GM19324 (cell line): ENCODE data around the gene SFN.

ENCODE experiments used
- ATAC-seq: cut with Tn5 transposase; IDR thresholded peaks from one replicate; pipeline ENCODE4 v1.9.1; 2021; ENCODE audit warnings: mild to moderate bottlenecking, moderate library complexity; ENCODE audit not compliant: unreplicated experiment, low FRiP score

The SFN gene

DNA sequence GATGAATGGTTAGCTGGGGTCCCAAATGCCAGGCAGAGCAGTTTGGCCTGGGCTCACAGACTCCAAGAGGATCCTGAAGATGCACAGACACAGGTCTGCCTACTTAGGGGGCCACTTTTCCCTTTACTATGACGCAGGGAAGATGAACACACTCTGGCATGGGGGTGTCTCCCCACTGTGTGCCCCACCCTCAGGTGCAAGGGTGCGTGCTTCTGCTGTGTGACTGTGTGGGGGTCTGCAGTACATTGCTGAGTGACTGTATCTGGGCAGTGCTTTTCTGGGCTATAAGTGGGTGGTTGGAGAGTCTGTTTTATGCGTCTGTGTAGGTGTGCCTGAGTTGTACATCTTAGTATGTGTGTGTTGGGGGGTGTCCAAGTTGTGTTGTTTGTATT, 47.0 kb downstream of the SFN start:
- no peak for ATAC-seq

DNA sequence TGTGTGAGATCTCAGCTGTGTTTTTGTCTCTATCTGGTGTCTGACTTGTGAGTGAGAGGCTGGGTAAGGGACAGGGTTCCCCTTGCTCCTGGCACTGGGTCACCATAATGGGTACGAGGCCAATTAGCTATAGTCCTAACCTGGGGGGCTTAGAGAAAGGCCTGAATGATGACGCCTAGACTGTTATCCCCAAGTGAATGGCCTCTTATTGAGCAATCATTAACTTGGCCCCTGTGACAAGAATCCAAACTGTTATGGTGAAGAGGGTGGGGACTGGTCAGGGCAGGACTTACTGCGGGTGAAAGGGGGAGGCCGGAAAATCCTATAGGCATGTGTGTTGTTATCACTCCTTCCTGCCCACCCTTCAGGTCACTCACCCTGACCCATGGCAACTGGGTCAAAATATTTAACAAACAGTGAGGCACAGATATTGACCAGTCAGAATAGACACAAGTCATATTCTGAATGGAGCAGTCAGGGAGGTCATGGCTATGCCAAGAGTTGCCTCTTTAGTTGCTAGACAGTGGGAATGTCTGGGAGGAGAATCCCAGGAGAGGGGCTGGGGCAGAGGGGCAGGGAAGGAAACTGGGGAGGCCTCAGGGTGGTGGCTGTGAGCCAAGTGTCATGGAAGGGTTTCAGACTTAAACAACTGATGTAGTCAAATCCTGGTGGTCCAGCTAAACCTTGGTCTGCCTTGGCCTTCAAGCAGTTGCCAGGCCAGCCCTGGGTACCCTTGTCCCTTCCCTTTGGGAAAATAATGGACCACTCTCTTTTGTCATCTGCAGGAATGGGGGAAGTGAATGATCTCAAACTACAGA, 47.6 kb downstream of the SFN start:
- no peak for ATAC-seq

DNA sequence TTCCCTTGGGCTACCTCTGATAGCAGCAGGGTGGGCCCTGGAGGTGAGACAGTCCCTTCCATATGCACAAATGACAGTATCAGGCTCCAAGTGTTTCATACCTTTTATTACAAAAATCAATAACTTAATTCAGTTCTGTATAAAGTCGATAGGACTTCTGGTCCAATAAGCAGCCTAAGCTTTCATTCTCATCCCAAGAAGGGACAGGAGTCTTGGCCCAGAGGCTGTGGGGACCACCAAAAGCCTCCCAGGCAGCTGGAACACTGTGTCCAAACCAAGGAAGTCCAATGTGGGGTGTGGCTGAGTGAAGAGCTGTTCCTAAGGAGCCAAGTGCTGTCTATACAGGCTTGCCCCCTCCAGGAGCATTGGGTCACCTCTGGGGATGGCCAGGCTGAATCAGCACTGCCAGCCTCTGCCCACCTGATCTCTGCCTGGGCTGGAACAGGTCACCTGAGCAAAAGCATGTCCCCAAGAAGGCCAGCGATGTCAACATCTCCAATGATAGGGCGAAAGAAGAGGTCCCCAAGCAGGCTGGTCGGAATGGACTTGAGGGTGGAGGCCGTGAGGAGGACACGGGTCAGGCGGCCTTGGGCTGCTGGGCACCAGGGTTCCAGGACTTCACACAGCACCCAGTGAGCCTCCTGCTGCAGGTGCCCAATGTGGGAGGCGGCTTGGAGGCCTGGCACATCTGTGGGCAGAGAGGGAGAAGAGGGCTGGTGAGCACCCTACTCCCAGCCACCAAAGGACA, 48.6 kb downstream of the SFN start:
- no peak for ATAC-seq

DNA sequence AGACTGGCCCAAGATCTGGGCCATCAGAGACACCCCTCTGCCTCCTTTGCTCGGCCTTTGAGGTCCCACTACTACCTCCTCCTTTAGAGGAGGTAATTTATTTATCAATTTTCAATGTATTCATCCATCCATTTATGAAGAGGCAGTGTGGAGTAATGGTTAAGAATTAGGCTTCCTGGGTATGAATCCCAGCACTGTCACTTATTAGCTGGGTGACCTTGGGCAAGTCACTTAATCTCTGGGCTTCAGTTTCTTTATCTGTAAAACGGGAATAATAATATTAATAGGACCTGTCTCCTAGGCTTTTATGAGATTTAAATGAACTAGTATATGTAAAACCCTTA, 49.2 kb downstream of the SFN start:
- no peak for ATAC-seq

DNA sequence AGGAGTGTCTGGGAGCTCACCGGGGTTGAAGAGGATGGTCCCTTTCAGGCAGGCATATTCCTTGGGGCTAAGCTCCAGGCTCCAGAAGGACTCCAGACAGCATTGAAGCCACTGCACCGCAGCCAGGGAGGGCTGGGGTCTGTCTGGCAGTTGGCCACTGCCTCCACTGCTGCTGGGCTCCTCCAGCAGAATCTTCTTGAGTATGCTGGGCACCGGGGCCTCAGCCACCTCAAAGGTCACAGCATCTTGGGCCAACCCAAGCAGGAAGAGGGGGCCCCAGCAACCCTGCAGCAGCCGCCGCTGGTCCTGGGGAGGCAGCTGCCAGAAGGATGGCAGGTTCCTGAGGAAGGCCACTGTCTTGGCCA, 50.4 kb downstream of the SFN start:
- no peak for ATAC-seq
